ENCODE data around the gene TSC1.

GRCh38 chr9:132879457-132880323 is 64.7 kb downstream of the TSC1 start:
- TF ChIP-seq EZH2 (IDR thresholded peaks at IDR 0.05; ENCODE audit: low read length, unreplicated experiment) (no peak), CTCF (conservative IDR thresholded peaks at IDR 0.05; ENCODE audit: low read depth, low read length) (no peak)

Data from PC-3 (cell line).